ACC112 (cell line): ENCODE measurements around the gene ADRA1B.

ENCODE experiments used
- H2AFZ ChIP-seq: fragments of 200-600 bp; sonication (generic); one replicate; pipeline ENCODE4 v1.6.0; 2017; ENCODE audit warnings: antibody characterized with exemption, low read length; ENCODE audit not compliant: unreplicated experiment
- H3K27ac ChIP-seq: fragments of 200-600 bp; sonication (generic); 2 replicates; pipeline ENCODE4 v1.5.1; 2014; ENCODE audit warnings: low read depth, mild to moderate bottlenecking, antibody characterized with exemption, low read length, moderate library complexity
- H3K27me3 ChIP-seq: fragments of 200-600 bp; sonication (generic); 2 replicates; pipeline ENCODE4 v1.6.1; 2014; ENCODE audit warnings: mild to moderate bottlenecking, antibody characterized with exemption, low read length, moderate library complexity, mixed read lengths; ENCODE audit not compliant: insufficient read depth
- H3K36me3 ChIP-seq: fragments of 200-600 bp; sonication (generic); 2 replicates; pipeline ENCODE4 v1.6.1; 2016; ENCODE audit warnings: mild to moderate bottlenecking, antibody characterized with exemption, low read length, moderate library complexity, mixed read lengths; ENCODE audit not compliant: insufficient read depth
- H3K4me1 ChIP-seq: fragments of 200-600 bp; sonication (generic); one replicate; pipeline ENCODE4 v1.6.1; 2016; ENCODE audit warnings: low read length, mixed read lengths; ENCODE audit not compliant: insufficient read depth, unreplicated experiment, control insufficient read depth
- H3K4me3 ChIP-seq: fragments of 200-600 bp; sonication (generic); 2 replicates; pipeline ENCODE4 v1.5.1; 2014; ENCODE audit warnings: mild to moderate bottlenecking, low read depth, low read length
- H3K79me2 ChIP-seq: fragments of 200-600 bp; sonication (generic); one replicate; pipeline ENCODE4 v1.6.0; 2016; ENCODE audit warnings: low read length; ENCODE audit not compliant: control insufficient read depth, unreplicated experiment, insufficient read depth

ADRA1B gene

DNA sequence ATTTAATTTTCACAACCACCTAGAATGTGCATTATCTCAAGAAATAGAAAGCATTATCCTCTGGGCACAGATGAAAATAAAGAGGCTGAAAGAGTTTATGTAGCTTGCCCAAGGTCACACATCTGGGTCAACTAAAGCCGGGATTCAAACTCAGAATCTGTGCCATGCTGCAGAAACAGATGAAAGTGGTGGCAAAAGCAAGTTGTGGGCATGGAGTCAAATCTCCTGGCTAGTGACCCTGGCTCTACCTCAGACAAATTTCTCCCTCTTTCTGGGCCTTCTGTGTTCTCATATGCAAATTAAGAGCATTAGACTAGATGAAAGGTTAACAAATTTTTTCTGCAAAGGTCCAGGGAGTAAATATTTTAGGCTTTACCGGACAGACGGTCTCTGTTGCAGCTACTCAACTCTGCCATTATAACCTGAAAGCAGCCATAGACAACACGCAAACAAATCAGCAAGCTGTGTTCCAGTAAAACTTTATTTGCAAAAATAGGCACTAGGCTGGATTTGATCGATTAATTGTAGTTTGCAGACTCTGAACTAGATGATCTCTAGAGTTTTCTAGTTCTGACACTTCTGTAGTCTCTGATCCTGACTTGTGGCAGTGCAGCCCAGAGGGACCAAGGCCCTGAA, 6.0 kb upstream of the ADRA1B start:
- no peaks in the 10 kb centered on the region for H3K36me3 ChIP-seq
- no peak overlapping the region for H3K4me3 ChIP-seq
- no peaks in the 10 kb centered on the region for H3K27me3 ChIP-seq
- no peaks in the 10 kb centered on the region for H3K79me2 ChIP-seq
- peaks cover 97% of the 10 kb centered on the region for H3K4me1 ChIP-seq
- no peak overlapping the region for H3K27ac ChIP-seq
- H2AFZ ChIP-seq = no peak overlapping the region

DNA sequence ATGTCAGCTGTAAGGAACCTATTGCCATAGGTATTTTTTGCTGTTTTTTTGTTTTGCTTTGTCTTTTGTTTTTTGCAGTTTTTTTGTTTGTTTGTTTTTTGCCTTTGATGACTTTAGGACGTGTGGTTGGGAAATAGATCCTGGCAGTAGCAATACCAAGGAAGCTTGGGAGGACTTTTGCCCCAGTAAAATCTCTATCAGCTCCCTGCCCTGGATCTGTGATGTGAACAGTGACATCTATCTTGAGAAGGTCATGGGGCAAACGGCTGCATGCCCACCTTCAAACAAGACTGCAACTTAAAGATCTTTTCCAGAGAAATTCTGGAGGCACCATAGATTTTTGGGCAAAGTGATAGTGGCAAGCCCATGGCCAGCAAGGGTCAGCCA, 5.4 kb upstream of the ADRA1B start:
- no peaks in the 10 kb centered on the region for H3K27me3 ChIP-seq
- no peak overlapping the region for H3K27ac ChIP-seq
- peaks cover 97% of the 10 kb centered on the region for H3K4me1 ChIP-seq
- H2AFZ ChIP-seq = no peak overlapping the region
- no peak overlapping the region for H3K4me3 ChIP-seq
- no peaks in the 10 kb centered on the region for H3K79me2 ChIP-seq
- H3K36me3 ChIP-seq = no peaks in the 10 kb centered on the region

- Histone ChIP-seq H3K27me3 (no peaks in the 10 kb centered on the region), H3K4me3 (no peak overlapping the region), H3K4me1 (peaks cover 92% of the 10 kb centered on the region), H2AFZ (no peak overlapping the region), H3K27ac (peak overlapping the region; percentile 91), H3K36me3 (no peaks in the 10 kb centered on the region), H3K79me2 (no peaks in the 10 kb centered on the region)
These were observed 4.9 kb upstream of the ADRA1B start for GRCh38 chr5:159911349-159911748.

- H3K36me3 ChIP-seq = no peaks in the 10 kb centered on the region
- H3K27me3 ChIP-seq = no peaks in the 10 kb centered on the region
- peaks cover 84% of the 10 kb centered on the region for H3K4me1 ChIP-seq
- H3K4me3 ChIP-seq = peak overlapping the region; percentile 59
- no peaks in the 10 kb centered on the region for H3K79me2 ChIP-seq
- peak overlapping the region; percentile 91 for H3K27ac ChIP-seq
- no peak overlapping the region for H2AFZ ChIP-seq
These were observed 4.1 kb upstream of the ADRA1B start for GRCh38 chr5:159912033-159912800.

DNA sequence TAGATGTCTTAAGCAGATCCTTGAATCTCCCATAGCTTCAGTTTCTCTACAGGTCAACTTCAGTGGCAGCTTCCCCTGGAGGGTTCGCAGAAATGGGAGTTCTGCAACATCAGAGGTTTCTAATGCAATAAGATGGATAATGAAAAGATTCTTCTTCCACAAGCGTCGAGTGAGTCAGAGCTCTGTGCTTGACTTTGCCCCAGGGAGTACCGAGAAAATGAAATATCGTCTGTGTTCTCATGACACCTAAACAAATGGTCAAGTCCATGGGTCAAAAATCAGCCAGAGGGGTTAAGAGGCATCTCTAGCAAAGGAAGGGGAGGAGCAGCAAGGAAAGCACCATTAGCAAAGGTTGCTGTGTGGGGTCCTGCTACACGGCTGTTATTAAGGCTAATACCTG, 3.2 kb upstream of the ADRA1B start:
- no peaks in the 10 kb centered on the region for H3K36me3 ChIP-seq
- H3K27ac ChIP-seq = peak overlapping the region; percentile 91
- no peak overlapping the region for H2AFZ ChIP-seq
- no peaks in the 10 kb centered on the region for H3K27me3 ChIP-seq
- peaks cover 78% of the 10 kb centered on the region for H3K4me1 ChIP-seq
- H3K79me2 ChIP-seq = no peaks in the 10 kb centered on the region
- peak overlapping the region; percentile 59 for H3K4me3 ChIP-seq

- Histone ChIP-seq H3K79me2 (no peaks in the 10 kb centered on the region), H3K36me3 (no peaks in the 10 kb centered on the region), H2AFZ (no peak overlapping the region), H3K4me1 (peaks cover 77% of the 10 kb centered on the region), H3K27ac (peak overlapping the region; percentile 91), H3K4me3 (peak overlapping the region; percentile 9; the same call in 1 of the 2 replicates), H3K27me3 (no peaks in the 10 kb centered on the region)
These were observed 2.8 kb upstream of the ADRA1B start for GRCh38 chr5:159913501-159913900.

DNA sequence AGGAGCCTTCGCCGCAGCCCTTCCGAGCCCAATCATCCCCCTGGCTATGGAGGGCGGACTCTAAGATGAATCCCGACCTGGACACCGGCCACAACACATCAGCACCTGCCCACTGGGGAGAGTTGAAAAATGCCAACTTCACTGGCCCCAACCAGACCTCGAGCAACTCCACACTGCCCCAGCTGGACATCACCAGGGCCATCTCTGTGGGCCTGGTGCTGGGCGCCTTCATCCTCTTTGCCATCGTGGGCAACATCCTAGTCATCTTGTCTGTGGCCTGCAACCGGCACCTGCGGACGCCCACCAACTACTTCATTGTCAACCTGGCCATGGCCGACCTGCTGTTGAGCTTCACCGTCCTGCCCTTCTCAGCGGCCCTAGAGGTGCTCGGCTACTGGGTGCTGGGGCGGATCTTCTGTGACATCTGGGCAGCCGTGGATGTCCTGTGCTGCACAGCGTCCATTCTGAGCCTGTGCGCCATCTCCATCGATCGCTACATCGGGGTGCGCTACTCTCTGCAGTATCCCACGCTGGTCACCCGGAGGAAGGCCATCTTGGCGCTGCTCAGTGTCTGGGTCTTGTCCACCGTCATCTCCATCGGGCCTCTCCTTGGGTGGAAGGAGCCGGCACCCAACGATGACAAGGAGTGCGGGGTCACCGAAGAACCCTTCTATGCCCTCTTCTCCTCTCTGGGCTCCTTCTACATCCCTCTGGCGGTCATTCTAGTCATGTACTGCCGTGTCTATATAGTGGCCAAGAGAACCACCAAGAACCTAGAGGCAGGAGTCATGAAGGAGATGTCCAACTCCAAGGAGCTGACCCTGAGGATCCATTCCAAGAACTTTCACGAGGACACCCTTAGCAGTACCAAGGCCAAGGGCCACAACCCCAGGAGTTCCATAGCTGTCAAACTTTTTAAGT, 819 bp downstream of the ADRA1B start:
- Histone ChIP-seq H3K4me1 (peaks cover 49% of the 10 kb centered on the region), H3K79me2 (no peaks in the 10 kb centered on the region), H3K4me3 (peak overlapping the region; percentile 69), H2AFZ (peak overlapping the region; percentile 51), H3K36me3 (no peaks in the 10 kb centered on the region), H3K27me3 (no peaks in the 10 kb centered on the region), H3K27ac (no peak overlapping the region)

GRCh38 chr5:159917994-159918393, 1.7 kb downstream of the ADRA1B start:
- H3K79me2 ChIP-seq = no peaks in the 10 kb centered on the region
- no peaks in the 10 kb centered on the region for H3K27me3 ChIP-seq
- H2AFZ ChIP-seq = no peak overlapping the region
- peak overlapping the region; percentile 69 for H3K4me3 ChIP-seq
- H3K4me1 ChIP-seq = peaks cover 40% of the 10 kb centered on the region
- no peak overlapping the region for H3K27ac ChIP-seq
- no peaks in the 10 kb centered on the region for H3K36me3 ChIP-seq

- Histone ChIP-seq H3K4me3 (no peak overlapping the region), H2AFZ (no peak overlapping the region), H3K36me3 (no peaks in the 10 kb centered on the region), H3K79me2 (no peaks in the 10 kb centered on the region), H3K27ac (no peak overlapping the region), H3K4me1 (peaks cover 13% of the 10 kb centered on the region), H3K27me3 (no peaks in the 10 kb centered on the region)
These were observed 5.4 kb downstream of the ADRA1B start for GRCh38 chr5:159921721-159922120.

DNA sequence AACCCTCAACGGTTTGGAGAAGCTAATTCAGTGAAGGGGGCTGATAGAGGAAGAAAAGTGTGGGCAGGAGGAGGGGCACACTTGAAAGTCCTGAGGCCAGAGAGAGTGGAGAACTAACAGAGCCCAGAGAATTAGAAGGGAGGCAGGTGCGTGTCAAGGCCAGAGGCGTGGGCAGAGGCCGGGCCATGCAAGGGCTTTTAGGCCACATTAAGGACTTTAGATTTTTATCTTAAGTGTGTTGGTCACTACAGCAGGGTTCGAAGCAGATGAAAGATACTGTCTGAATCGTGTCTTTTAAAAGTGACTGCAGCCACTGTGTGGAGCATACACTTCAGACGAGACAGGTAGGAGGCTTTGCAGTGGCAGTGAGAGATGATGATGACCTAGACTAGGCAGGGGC, 6.7 kb downstream of the ADRA1B start:
- Histone ChIP-seq H3K4me3 (no peak overlapping the region), H3K79me2 (no peaks in the 10 kb centered on the region), H3K27ac (no peak overlapping the region), H3K4me1 (peaks cover 16% of the 10 kb centered on the region), H3K27me3 (no peaks in the 10 kb centered on the region), H2AFZ (no peak overlapping the region), H3K36me3 (no peaks in the 10 kb centered on the region)
